GM12864 (cell line): Measurements from ENCODE around the gene SLC35F3.

Experiments
- DNase-seq: peaks from one replicate; pipeline ENCODE4 v3.0.0-alpha.2; 2011; ENCODE audit warnings: low read depth
- H3K4me3 ChIP-seq: 2 replicates; pipeline ENCODE4 v1.5.1; 2011; ENCODE audit warnings: mild to moderate bottlenecking, low read depth, low read length, control low read depth
- CTCF ChIP-seq: IDR thresholded peaks from 2 replicates; pipeline ENCODE4 v1.5.1; 2011; ENCODE audit warnings: low read depth, mild to moderate bottlenecking, moderate library complexity, low read length, control low read depth, inconsistent platforms; ENCODE audit errors: missing control alignments

SLC35F3 gene

GRCh38 chr1:234261545-234261944 is 357.1 kb downstream of the SLC35F3 start:
- DNase-seq = no peak
- no peak for TF ChIP-seq CTCF
- H3K4me3 ChIP-seq = no peak overlapping the region

- no peak for TF ChIP-seq CTCF
- DNase-seq = no peak
- H3K4me3 ChIP-seq = no peak overlapping the region
These were observed 357.7 kb downstream of the SLC35F3 start for GRCh38 chr1:234262007-234262753.

- no peak for DNase-seq
- TF ChIP-seq CTCF = no peak
These were observed 358.3 kb downstream of the SLC35F3 start for GRCh38 chr1:234262754-234263105.

GRCh38 chr1:234264832-234265231 is 360.4 kb downstream of the SLC35F3 start:
- no peak overlapping the region for H3K4me3 ChIP-seq
- no peak for TF ChIP-seq CTCF
- no peak for DNase-seq

More at GRCh38 chr1:234262754-234263105, 358.3 kb downstream of the SLC35F3 start:
- H3K4me3 ChIP-seq = no peak overlapping the region

GRCh38 chr1:234265321-234265720 is 360.8 kb downstream of the SLC35F3 start:
- H3K4me3 ChIP-seq = no peak overlapping the region
- no peak for DNase-seq
- TF ChIP-seq CTCF = no peak

GRCh38 chr1:234265861-234266260 is 361.4 kb downstream of the SLC35F3 start:
- TF ChIP-seq CTCF = no peak
- DNase-seq = no peak

GRCh38 chr1:234270093-234270492 is 365.6 kb downstream of the SLC35F3 start:
- no peak for TF ChIP-seq CTCF
- H3K4me3 ChIP-seq = no peak overlapping the region
- no peak for DNase-seq

More at GRCh38 chr1:234265861-234266260, 361.4 kb downstream of the SLC35F3 start:
- no peak overlapping the region for H3K4me3 ChIP-seq
